NCI-H748 (cell line): Measurements from ENCODE around the gene MLLT10.

Experiments
- DNase-seq: peaks from one replicate; lab custom pipeline; 2025; ENCODE audit not compliant: unreplicated experiment; lab: John Stamatoyannopoulos, UW

MLLT10 gene

GRCh38 chr10:21501091-21501490 lies 32.9 kb upstream of the MLLT10 start:
- DNase-seq, result no peak

GRCh38 chr10:21501731-21502347 lies 32.2 kb upstream of the MLLT10 start:
- no peak for DNase-seq

GRCh38 chr10:21502348-21502740 lies 31.7 kb upstream of the MLLT10 start:
- DNase-seq, result no peak

GRCh38 chr10:21503542-21503941 lies 30.5 kb upstream of the MLLT10 start:
- no peak for DNase-seq

- no peak for DNase-seq
Measured at GRCh38 chr10:21505711-21506278, 28.2 kb upstream of the MLLT10 start.

- no peak for DNase-seq
Measured at GRCh38 chr10:21506351-21506750, 27.7 kb upstream of the MLLT10 start.

GRCh38 chr10:21507150-21507549 lies 26.9 kb upstream of the MLLT10 start:
- DNase-seq, result no peak

- no peak for DNase-seq
Measured at GRCh38 chr10:21508706-21509331, 25.2 kb upstream of the MLLT10 start.

- DNase-seq, result no peak
Measured at GRCh38 chr10:21509341-21510240, 24.4 kb upstream of the MLLT10 start.

- no peak for DNase-seq
Measured at GRCh38 chr10:21510241-21511094, 23.6 kb upstream of the MLLT10 start.

- DNase-seq, result no peak
Measured at GRCh38 chr10:21511095-21511570, 22.9 kb upstream of the MLLT10 start.

- no peak for DNase-seq
Measured at GRCh38 chr10:21511946-21512572, 22.0 kb upstream of the MLLT10 start.

GRCh38 chr10:21512573-21513404 lies 21.2 kb upstream of the MLLT10 start:
- DNase-seq, result no peak

GRCh38 chr10:21513405-21513788 lies 20.6 kb upstream of the MLLT10 start:
- no peak for DNase-seq

GRCh38 chr10:21514129-21514817 lies 19.8 kb upstream of the MLLT10 start:
- no peak for DNase-seq

GRCh38 chr10:21514818-21515351 lies 19.1 kb upstream of the MLLT10 start:
- no peak for DNase-seq

GRCh38 chr10:21515361-21516241 lies 18.4 kb upstream of the MLLT10 start:
- DNase-seq, result no peak
